Rectal smooth muscle tissue (tissue), 1 donor: ENCODE measurements around the gene SLC12A1.
A peak's percentile ranks its signal among the peaks of the same experiment; 100 is the strongest.

Experiments
- H3K27ac ChIP-seq: one replicate; pipeline ENCODE4 v1.7.0; 2013; ENCODE audit warnings: low read depth, low read length, inconsistent platforms
- H3K27me3 ChIP-seq: one replicate; pipeline ENCODE4 v1.7.0; 2013; ENCODE audit warnings: low read length; ENCODE audit not compliant: control insufficient read depth, insufficient read depth
- H3K36me3 ChIP-seq: one replicate; pipeline ENCODE4 v1.7.0; 2013; ENCODE audit warnings: low read length; ENCODE audit not compliant: control insufficient read depth, insufficient read depth
- H3K4me1 ChIP-seq: one replicate; pipeline ENCODE4 v1.7.0; 2013; ENCODE audit warnings: low read length; ENCODE audit not compliant: control insufficient read depth, insufficient read depth
- H3K4me3 ChIP-seq: one replicate; pipeline ENCODE4 v1.7.0; 2013; ENCODE audit warnings: low read length
- H3K9ac ChIP-seq: one replicate; pipeline ENCODE4 v1.7.0; 2013; ENCODE audit warnings: low read length

SLC12A1 gene

GRCh38 chr15:48205981-48206380, at the start of gene SLC12A1:
Gene SLC12A1 (plus strand): TSS chr15:48206302. CDS start chr15:48207720, 1,418 bp downstream.
- Histone ChIP-seq H3K36me3 (no peaks in the 10 kb centered on the region), H3K4me1 (no peaks in the 10 kb centered on the region), H3K27me3 (no peaks in the 10 kb centered on the region), H3K9ac (no peak within 1 kb of the TSS), H3K27ac (no peak within 1 kb of the TSS), H3K4me3 (no peak within 1 kb of the TSS)

DNA sequence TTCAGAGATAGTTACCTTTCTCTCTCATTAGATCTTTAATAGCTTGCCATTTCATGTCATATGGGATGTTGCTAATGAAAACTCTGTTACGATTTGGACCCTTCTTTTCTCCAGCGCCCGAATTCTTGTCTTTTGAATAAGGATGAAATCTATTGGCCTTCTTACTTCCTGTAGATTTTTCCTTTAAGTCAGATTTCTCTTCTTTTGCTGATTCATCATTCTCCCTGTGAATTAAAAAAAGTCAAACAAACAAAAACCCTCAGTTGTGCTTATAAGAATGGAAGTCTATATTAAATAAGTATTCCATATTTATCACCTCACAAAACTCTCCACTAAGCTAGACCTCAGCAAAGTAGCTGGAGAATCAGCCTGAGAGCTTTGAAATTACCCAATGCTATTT, 37.5 kb upstream of the SLC12A1 start:
- Histone ChIP-seq H3K27ac (no peak overlapping the region), H3K36me3 (no peaks in the 10 kb centered on the region), H3K4me3 (no peak overlapping the region), H3K27me3 (no peaks in the 10 kb centered on the region), H3K4me1 (no peaks in the 10 kb centered on the region), H3K9ac (no peak overlapping the region)

- Histone ChIP-seq H3K4me1 (no peaks in the 10 kb centered on the region), H3K27ac (no peak overlapping the region), H3K4me3 (no peak overlapping the region), H3K9ac (no peak overlapping the region), H3K27me3 (no peaks in the 10 kb centered on the region), H3K36me3 (no peaks in the 10 kb centered on the region)
These were observed 35.1 kb upstream of the SLC12A1 start for GRCh38 chr15:48170981-48171380.

DNA sequence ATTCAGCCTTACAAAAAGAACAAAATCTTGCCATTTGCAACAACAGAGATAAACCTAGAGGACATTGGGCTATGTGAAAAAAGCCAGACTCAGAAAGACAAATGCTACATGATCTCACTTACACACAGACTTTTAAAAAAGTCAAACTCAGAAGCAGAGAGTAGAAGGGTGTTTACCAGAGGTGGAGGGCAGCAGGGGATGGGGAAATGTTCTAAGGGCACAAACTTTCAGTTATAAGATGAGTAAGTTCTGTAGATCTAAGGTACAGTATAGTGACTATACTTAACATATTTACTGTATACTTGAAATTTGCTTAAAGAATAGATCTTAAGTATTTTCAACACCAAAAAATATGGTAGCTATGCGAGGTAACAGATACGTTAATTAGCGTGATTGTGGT, 31.0 kb upstream of the SLC12A1 start:
- Histone ChIP-seq H3K36me3 (no peaks in the 10 kb centered on the region), H3K27ac (no peak overlapping the region), H3K27me3 (no peaks in the 10 kb centered on the region), H3K9ac (no peak overlapping the region), H3K4me3 (no peak overlapping the region), H3K4me1 (peaks cover 4% of the 10 kb centered on the region)

GRCh38 chr15:48176112-48176511, 30.0 kb upstream of the SLC12A1 start:
- Histone ChIP-seq H3K4me3 (no peak overlapping the region), H3K27ac (no peak overlapping the region), H3K4me1 (peaks cover 4% of the 10 kb centered on the region), H3K27me3 (no peaks in the 10 kb centered on the region), H3K9ac (no peak overlapping the region), H3K36me3 (no peaks in the 10 kb centered on the region)

DNA sequence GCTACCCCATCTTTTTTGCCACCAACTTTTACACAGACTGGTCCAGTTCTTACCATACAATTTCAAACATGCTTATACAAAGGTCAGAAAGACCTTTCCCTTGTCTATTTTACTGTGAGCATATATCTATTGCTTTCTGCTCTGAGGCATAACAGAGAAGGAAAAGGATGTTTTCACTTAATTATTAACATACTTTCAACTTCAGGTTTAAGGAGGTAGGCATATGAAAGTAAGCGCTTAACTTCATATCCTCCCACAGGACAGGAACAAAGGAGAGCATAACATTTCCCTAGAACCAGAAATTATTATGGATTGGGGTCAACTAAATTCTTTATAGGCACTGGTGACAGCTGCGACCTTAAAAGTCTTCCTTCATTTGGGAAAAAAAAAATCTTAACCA, 29.1 kb upstream of the SLC12A1 start:
- Histone ChIP-seq H3K4me3 (peak overlapping the region; percentile 68), H3K27ac (peak overlapping the region; percentile 86), H3K36me3 (no peaks in the 10 kb centered on the region), H3K27me3 (no peaks in the 10 kb centered on the region), H3K4me1 (peaks cover 4% of the 10 kb centered on the region), H3K9ac (no peak overlapping the region)

GRCh38 chr15:48177383-48177765, 28.7 kb upstream of the SLC12A1 start:
- Histone ChIP-seq H3K4me1 (peaks cover 4% of the 10 kb centered on the region), H3K36me3 (no peaks in the 10 kb centered on the region), H3K9ac (no peak overlapping the region), H3K27me3 (no peaks in the 10 kb centered on the region), H3K27ac (peak overlapping the region; percentile 86), H3K4me3 (peak overlapping the region; percentile 68)

- H3K27ac ChIP-seq, result peak within 1 kb of the TSS; percentile 86
- peaks cover 4% of the 10 kb centered on the region for H3K4me1 ChIP-seq
- H3K27me3 ChIP-seq, result no peaks in the 10 kb centered on the region
- H3K9ac ChIP-seq, result peak within 1 kb of the TSS; percentile 13
- no peaks in the 10 kb centered on the region for H3K36me3 ChIP-seq
- H3K4me3 ChIP-seq, result peak within 1 kb of the TSS; percentile 68
These were observed 28.1 kb upstream of the SLC12A1 start, which contains the start of gene MYEF2 for GRCh38 chr15:48177766-48178647. Gene MYEF2 (minus strand): TSS chr15:48178295. CDS start chr15:48178237, 58 bp downstream.

GRCh38 chr15:48178648-48178931, 27.5 kb upstream of the SLC12A1 start:
- Histone ChIP-seq H3K4me3 (peak overlapping the region; percentile 68), H3K27me3 (no peaks in the 10 kb centered on the region), H3K9ac (no peak overlapping the region), H3K4me1 (peaks cover 4% of the 10 kb centered on the region), H3K27ac (no peak overlapping the region), H3K36me3 (no peaks in the 10 kb centered on the region)

DNA sequence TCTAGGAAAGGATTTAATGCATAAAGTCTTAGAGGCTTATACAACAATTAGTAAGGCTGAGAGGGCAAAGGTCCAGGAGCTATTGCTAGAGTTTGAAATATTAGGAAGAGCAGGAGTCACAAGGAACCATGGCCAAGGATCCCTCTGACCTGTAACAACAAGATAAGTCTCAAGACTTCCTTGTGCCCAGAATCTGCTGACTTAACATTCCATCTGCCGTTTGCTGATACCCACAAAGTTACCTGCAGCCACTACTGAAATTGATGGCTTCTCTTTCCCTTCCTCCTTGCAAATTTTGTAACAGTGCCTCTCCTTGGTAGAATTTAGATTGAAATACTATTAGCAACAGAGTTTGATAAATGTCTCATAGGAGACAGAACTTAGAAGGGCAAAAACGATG, 23.4 kb upstream of the SLC12A1 start:
- Histone ChIP-seq H3K4me3 (no peak overlapping the region), H3K27me3 (no peaks in the 10 kb centered on the region), H3K9ac (no peak overlapping the region), H3K36me3 (no peaks in the 10 kb centered on the region), H3K27ac (no peak overlapping the region), H3K4me1 (no peaks in the 10 kb centered on the region)

- H3K4me1 ChIP-seq, result no peaks in the 10 kb centered on the region
- no peaks in the 10 kb centered on the region for H3K36me3 ChIP-seq
- no peak overlapping the region for H3K4me3 ChIP-seq
- no peak overlapping the region for H3K9ac ChIP-seq
- H3K27me3 ChIP-seq, result no peaks in the 10 kb centered on the region
- no peak overlapping the region for H3K27ac ChIP-seq
These were observed 20.6 kb upstream of the SLC12A1 start for GRCh38 chr15:48185529-48185928.

DNA sequence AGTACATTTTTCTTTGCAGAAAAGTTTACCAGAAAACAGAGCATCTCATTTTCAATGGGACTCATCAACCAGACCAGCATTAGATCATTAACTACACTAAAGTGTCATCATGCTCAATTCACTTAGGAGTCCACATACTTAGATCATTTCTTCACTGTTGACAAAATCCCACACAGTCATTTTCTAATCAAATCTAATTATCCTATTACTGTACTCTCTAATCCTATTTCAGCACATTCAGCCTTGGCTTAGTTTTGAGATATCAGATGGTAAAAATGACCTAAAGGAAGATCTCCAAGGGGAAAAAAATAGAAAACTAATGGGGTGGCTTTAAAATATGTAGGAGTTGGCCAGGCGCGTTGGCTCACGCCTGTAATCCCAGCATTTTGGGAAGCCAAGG, 19.8 kb upstream of the SLC12A1 start:
- no peaks in the 10 kb centered on the region for H3K4me1 ChIP-seq

GRCh38 chr15:48190932-48191573, 15.0 kb upstream of the SLC12A1 start:
- H3K4me3 ChIP-seq, result no peak overlapping the region
- no peak overlapping the region for H3K27ac ChIP-seq
- no peaks in the 10 kb centered on the region for H3K4me1 ChIP-seq
- H3K27me3 ChIP-seq, result no peaks in the 10 kb centered on the region
- no peaks in the 10 kb centered on the region for H3K36me3 ChIP-seq
- no peak overlapping the region for H3K9ac ChIP-seq

More for the DNA sequence above, 19.8 kb upstream of the SLC12A1 start:
- Histone ChIP-seq H3K27me3 (no peaks in the 10 kb centered on the region), H3K27ac (no peak overlapping the region), H3K36me3 (no peaks in the 10 kb centered on the region), H3K9ac (no peak overlapping the region), H3K4me3 (no peak overlapping the region)
